GM12878 (cell line): ENCODE measurements around the gene SHF. TPM values are rescaled to one million over a fixed set of nuclear protein-coding genes. Genes with fewer than 3 reads are reported as not detected.

Experiments
- ATAC-seq: fragments of 200-7000 bp; cut with Tn5 transposase; 3 replicates; pipeline ENCODE4 v1.9.1; 2020; ENCODE audit warnings: mild to moderate bottlenecking, moderate library complexity
- BruUV-seq: library from RNA; stranded (reverse); fragments of 400-500 nt; replicated peaks from 2 replicates; lab custom pipeline; 2021; lab: Mats Ljungman, UMichigan
- CTCF ChIA-PET: fragments of 300-600 bp; sonication (Branson Sonifier 250); formaldehyde crosslinking; extraction: SDS; loops from one replicate; lab custom pipeline; 2021; ENCODE audit warnings: inconsistent platforms; lab: Yijun Ruan, JAX
- POLR2A ChIA-PET: fragments of 350-600 bp; formaldehyde crosslinking; extraction: SDS; loops from one replicate; lab custom pipeline; 2021; ENCODE audit warnings: inconsistent platforms; lab: Charles Lee
- RAD21 ChIA-PET: fragments of 300-600 bp; sonication (Branson Sonifier 250); formaldehyde crosslinking; loops from one replicate; lab custom pipeline; 2023; ENCODE audit warnings: antibody characterized with exemption; ENCODE audit not compliant: unreplicated experiment; lab: Charles Lee
- SMC1A ChIA-PET: fragments of 300-600 bp; sonication (Branson Sonifier 250); formaldehyde crosslinking; loops from one replicate; lab custom pipeline; 2023; ENCODE audit not compliant: unreplicated experiment, uncharacterized antibody; lab: Charles Lee
- DNase-seq: peaks from one replicate; pipeline ENCODE4 v3.0.0-alpha.2; 2011; ENCODE audit warnings: low read depth, low spot score
- FAIRE-seq: peaks from 3 replicates; lab custom pipeline; 2011; peaks lifted over from hg19 to GRCh38; lab: Jason Lieb, UNC
- H2AFZ ChIP-seq: 2 replicates; pipeline ENCODE4 v1.6.0; 2011; ENCODE audit warnings: low read depth, low read length, control low read depth; ENCODE audit not compliant: control insufficient read depth
- H3K27ac ChIP-seq: 2 replicates; pipeline ENCODE4 v1.5.1; 2011; ENCODE audit warnings: control low read depth; ENCODE audit not compliant: control insufficient read depth, insufficient read depth
- H3K27me3 ChIP-seq, 2 experiments: replicated peaks in 1 of 2; 2 replicates each; pipeline versions ENCODE4 v1.6.0 to v1.6.1; 2011; ENCODE audit warnings: low read length in 1 of 2; ENCODE audit not compliant: control insufficient read depth in 2 of 2, insufficient read depth in 2 of 2
- H3K36me3 ChIP-seq, 2 experiments: 2 replicates each; pipeline ENCODE4 v1.5.1; 2011; ENCODE audit warnings: low read length in 1 of 2; ENCODE audit not compliant: control insufficient read depth in 2 of 2, insufficient read depth in 2 of 2
- H3K4me1 ChIP-seq: 2 replicates; pipeline ENCODE4 v1.6.1; 2011; ENCODE audit warnings: mild to moderate bottlenecking, low read length, moderate library complexity, mixed read lengths; ENCODE audit not compliant: control insufficient read depth, insufficient read depth
- H3K4me2 ChIP-seq: 2 replicates; pipeline ENCODE4 v1.6.0; 2011; ENCODE audit warnings: control low read depth; ENCODE audit not compliant: control insufficient read depth, insufficient read depth
- H3K4me3 ChIP-seq: fragments of 200-600 bp; sonication (generic); 2 replicates; pipeline ENCODE4 v1.5.1; 2016
- H3K79me2 ChIP-seq: 2 replicates; pipeline ENCODE4 v1.6.0; 2011; ENCODE audit warnings: low read length; ENCODE audit not compliant: control insufficient read depth, insufficient read depth
- H3K9ac ChIP-seq: 2 replicates; pipeline ENCODE4 v1.8.0; 2011; ENCODE audit warnings: low read length, control low read depth, mixed read lengths; ENCODE audit not compliant: control insufficient read depth, insufficient read depth
- H3K9me3 ChIP-seq: replicated peaks from 3 replicates; pipeline ENCODE4 v1.5.1; 2011; ENCODE audit warnings: mild to moderate bottlenecking, low read length; ENCODE audit not compliant: control insufficient read depth, insufficient read depth
- H4K20me1 ChIP-seq: 2 replicates; pipeline ENCODE4 v1.6.0; 2011; ENCODE audit not compliant: control insufficient read depth, insufficient read depth
- CBFB ChIP-seq: IDR thresholded peaks from 2 replicates; pipeline ENCODE4 v1.6.1; 2016; ENCODE audit warnings: antibody characterized with exemption, low read depth
- GABPA ChIP-seq: IDR thresholded peaks from 2 replicates; pipeline ENCODE4 v1.6.1; 2014; ENCODE audit warnings: antibody characterized with exemption, low read depth, mild to moderate bottlenecking, inconsistent platforms
- REST ChIP-seq: IDR thresholded peaks from 2 replicates; pipeline ENCODE4 v1.6.1; 2012; ENCODE audit warnings: mild to moderate bottlenecking, low read depth, low read length
- USF2 ChIP-seq: IDR thresholded peaks from 2 replicates; pipeline ENCODE4 v1.6.1; 2011; ENCODE audit warnings: low read depth, low read length, improper control_type of control experiment, borderline replicate concordance
- WGBS: methylation state at CpG from one replicate; pipeline ENCODE4 v1.1.6; 2016; ENCODE audit warnings: low lambda C conversion rate; ENCODE audit not compliant: insufficient replicate concordance, insufficient coverage; ENCODE audit errors: missing lambda C conversion rate; 5-methylcytosine and 5-hydroxymethylcytosine counted together
- in situ Hi-C: fragments of 300-500 bp; cut with MboI; formaldehyde crosslinking; loops from 9 replicates; pipeline ENCODE4 v1.14.3; 2018; ENCODE audit warnings: mixed read lengths
- intact Hi-C: fragments of 100-400 bp; cut with micrococcal nuclease; formaldehyde crosslinking; loops from one replicate; pipeline ENCODE4 v1.14.2; 2022; ENCODE audit not compliant: unreplicated experiment
- polyA plus RNA-seq, 11 experiments: library from polyadenylated mRNA; depleted of rRNA in 4 of 11; unstranded in 6 of 11; stranded (reverse) in 5 of 11; fragments of >200 nt; fragmentation: Nextera tagmentation in 4 of 11; fragmentation: Illumina TruSeq in 1 of 11; extraction: Ambion mirVana in 4 of 11; extraction: Trizol in 1 of 11; gene quantifications; 1 replicate in 1 of 11; 2 replicates in 10 of 11; pipeline versions ENCODE4 v1.2.1 to v1.2.3, GENCODE V29; 2011 to 2016; ENCODE audit warnings: inconsistent platforms in 2 of 11, missing spikeins in 2 of 11, low read depth in 1 of 11
- total RNA-seq, 4 experiments: library from RNA; depleted of rRNA in 3 of 4; stranded (reverse); fragments of >200 nt in 3 of 4; fragmentation: Illumina TruSeq in 1 of 4; extraction: Trizol in 1 of 4; gene quantifications; 2 replicates each; pipeline versions ENCODE4 v1.2.1 to v1.2.3, GENCODE V29; 2013 to 2021

Gene SHF
- total and polyA plus RNA-seq, 10 of the 15 experiments (the other 5 are each of a cell fraction or from before 2014, with no cell fraction given), result 0.04 to 5.7 (median 1.0) TPM; not detected in 1

DNA sequence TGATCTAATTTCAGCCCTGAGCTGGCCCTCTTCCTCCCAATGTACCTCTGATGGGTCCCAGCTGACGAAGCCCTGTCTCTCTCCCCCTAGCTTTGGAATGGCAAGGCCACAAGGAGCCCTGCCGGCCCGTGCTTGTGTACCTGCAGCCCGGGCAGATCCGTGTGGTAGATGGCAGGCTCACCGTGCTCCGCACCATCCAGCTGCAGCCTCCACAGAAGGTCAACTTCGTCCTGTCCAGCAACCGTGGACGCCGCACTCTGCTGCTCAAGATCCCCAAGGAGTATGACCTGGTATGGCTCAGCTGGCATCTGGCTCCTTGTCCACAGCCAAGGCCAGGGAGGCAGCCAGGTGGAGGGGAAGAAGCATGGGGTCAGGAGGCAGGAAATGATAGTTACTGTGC is 43.8 kb downstream of the SHF start (continued):
- no peak for TF ChIP-seq REST

GRCh38 chr15:45143056-45143455 is 44.7 kb downstream of the SHF start:
- no TSS peak for BruUV-seq
- Histone ChIP-seq H3K4me2 (no peak overlapping the region), H3K27me3 (no peaks in the 10 kb centered on the region), H2AFZ (no peak overlapping the region), H3K9ac (no peak overlapping the region), H3K27ac (no peak overlapping the region), H3K4me1 (no peaks in the 10 kb centered on the region), H3K9me3 (no peaks in the 10 kb centered on the region), H4K20me1 (no peaks in the 10 kb centered on the region), H3K4me3 (no peak overlapping the region), H3K79me2 (no peaks in the 10 kb centered on the region), H3K36me3 (no peaks in the 10 kb centered on the region)
- FAIRE-seq, result no peak
- intact Hi-C loops, result no loop called here
- ChIA-PET POLR2A (no interaction called here), CTCF (interaction anchor here (0.9 to 1.8 kb wide), 2 partner anchors 15 to 16 kb away, joined by 3 to 7 read pairs; no protein-coding TSS in a partner anchor), SMC1A (no interaction called here), RAD21 (interaction anchor here (0.7 kb wide), 1 partner anchor 46 kb away, joined by 3 read pairs; no protein-coding TSS in a partner anchor)
- 22% methylated on average over 6 of the region's 7 CpGs for WGBS
- in situ Hi-C loops, result no loop called here
- ATAC-seq, result no peak
- DNase-seq, result no peak
- TF ChIP-seq CBFB, result no peak
- TF ChIP-seq USF2, result no peak
- TF ChIP-seq GABPA, result no peak
